ENCODE measurements around the gene NTF3.

Gene NTF3

DNA sequence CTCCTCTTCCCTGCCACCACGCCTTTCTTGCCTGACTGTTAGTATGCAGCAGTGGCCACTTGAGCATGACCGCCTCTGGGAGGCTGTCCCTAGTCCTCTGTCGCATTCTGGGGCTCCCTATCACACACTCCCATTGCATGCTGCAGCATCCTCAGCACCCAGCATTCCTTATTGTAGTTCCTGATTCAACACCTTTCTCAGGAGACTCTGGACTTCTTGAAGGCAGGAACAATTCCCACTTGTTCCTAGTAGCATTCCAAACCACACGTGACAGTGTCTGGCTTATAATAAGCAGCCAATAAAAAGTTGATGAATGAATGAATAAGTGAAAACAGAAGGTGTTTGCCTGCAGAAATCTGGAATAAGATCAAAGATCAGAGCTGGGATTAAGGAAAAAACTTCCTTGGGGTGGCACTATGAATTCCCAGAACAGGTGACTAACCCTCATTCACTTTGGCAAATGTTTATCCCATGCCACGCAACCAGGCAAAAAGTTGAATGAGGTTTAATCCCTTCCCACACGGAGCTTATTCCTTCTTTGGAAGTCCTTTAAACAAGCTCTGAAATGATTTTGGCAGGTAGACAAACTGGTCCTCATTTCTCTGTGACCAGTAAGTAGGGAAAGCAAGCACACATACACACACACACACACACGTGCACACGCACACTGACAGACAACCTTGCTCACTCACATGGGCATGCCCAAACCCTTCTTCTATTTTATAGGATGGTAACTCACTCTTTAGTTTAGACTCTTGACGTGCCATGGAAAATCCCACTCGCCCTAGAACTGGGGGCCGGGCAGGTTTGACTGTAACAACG is 26.5 kb downstream of the NTF3 start:
- no peaks in the 10 kb centered on the region for H3K27me3 ChIP-seq (ENCODE audit: low read depth)
- no peaks in the 10 kb centered on the region for H3K9me3 ChIP-seq
- no peaks in the 10 kb centered on the region for H3K4me1 ChIP-seq
- no peaks in the 10 kb centered on the region for H3K36me3 ChIP-seq (replicated peaks)
- DNase-seq (ENCODE audit: low spot score in 2 of 2) = no peak
- no peak overlapping the region for H3K4me3 ChIP-seq
- in situ Hi-C loops (cut with MboI; ENCODE audit: low sequenced_read_pairs) = no loop called here

DNA sequence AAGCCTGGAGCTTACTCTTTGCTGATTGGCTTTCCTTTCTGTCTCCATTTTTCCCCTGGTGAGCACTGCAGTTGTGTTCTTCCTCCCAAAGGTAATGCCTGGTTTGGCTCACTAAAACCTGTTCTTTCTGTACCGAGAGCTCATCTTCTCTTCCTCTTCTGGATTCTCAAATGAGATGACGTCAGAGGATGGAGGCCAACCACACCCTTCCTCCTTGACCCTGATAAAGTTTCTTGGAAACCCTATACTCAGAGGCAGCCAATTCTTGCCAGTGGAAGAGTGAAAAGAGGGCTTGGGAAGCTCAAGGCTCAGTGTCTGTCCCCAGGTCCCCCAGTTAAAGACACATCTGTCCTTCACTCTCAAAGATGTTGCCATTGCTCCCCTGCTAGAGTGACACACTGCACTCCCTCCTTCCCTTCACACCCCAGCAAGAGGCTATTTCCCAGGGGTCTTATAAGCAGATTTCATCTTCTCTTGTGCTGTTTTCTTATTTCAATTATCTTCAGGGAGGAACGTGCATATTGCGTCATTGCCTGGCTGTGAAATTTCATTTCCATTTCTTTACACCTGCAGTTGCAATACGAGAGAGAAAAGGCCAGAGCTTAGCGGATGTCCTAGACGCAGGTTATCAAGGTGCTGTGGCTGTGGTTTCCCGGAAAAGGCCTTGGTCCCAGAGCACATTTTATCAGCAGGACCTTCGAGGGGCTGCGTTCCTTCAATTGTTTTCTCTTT is 27.3 kb downstream of the NTF3 start:
- Histone ChIP-seq H3K4me3 (no peak overlapping the region), H3K4me1 (no peaks in the 10 kb centered on the region), H3K27me3 (ENCODE audit: low read depth) (no peaks in the 10 kb centered on the region), H3K36me3 (replicated peaks) (no peaks in the 10 kb centered on the region), H3K9me3 (no peaks in the 10 kb centered on the region)
- in situ Hi-C loops (cut with MboI; ENCODE audit: low sequenced_read_pairs) = no loop called here
- no peak for DNase-seq (ENCODE audit: low spot score in 2 of 2)

DNA sequence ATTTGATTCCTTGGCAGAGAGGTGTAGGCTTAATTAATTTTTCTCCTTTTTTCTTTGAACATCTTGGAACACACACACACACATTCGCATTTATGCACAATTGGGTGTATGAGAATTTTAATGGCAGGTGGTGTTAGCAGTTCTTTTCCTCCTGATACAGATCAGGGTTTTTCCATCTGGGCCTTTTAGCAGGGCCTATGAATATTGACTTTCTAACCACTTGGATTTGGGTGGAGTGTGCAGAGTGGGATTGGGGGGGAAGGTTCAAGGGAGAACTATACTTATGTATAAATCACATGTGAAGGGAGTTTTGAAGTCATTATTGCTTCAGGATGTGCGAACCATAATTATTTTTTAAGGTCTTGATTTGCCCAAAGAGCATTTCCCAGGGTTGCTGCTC is 28.9 kb downstream of the NTF3 start:
- H3K4me1 ChIP-seq = no peaks in the 10 kb centered on the region
- H3K36me3 ChIP-seq (replicated peaks) = no peaks in the 10 kb centered on the region
- no peaks in the 10 kb centered on the region for H3K9me3 ChIP-seq
- in situ Hi-C loops (cut with MboI; ENCODE audit: low sequenced_read_pairs) = no loop called here
- H3K27me3 ChIP-seq (ENCODE audit: low read depth) = no peaks in the 10 kb centered on the region
- DNase-seq (ENCODE audit: low spot score in 2 of 2) = no peak
- H3K4me3 ChIP-seq = no peak overlapping the region

DNA sequence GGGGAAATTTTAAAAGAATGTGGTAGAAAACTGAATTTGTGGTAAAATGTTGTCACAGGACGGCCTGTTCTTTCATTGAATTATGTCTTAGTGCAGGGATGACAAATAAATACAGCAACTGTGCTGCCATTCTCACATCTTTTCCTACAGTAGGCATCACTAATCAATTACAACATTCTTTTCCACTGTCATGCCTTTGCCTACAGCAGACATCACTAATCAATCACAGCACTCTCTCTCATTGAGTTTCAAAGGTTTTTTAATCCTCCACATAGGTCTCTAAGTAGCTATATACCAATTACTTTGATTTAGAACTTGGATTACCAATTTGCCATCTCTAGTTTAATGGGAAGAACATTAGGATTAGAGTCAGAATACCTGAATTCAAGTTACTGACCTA is 30.1 kb downstream of the NTF3 start:
- Histone ChIP-seq H3K4me3 (no peak overlapping the region), H3K27me3 (ENCODE audit: low read depth) (no peaks in the 10 kb centered on the region), H3K36me3 (replicated peaks) (no peaks in the 10 kb centered on the region), H3K9me3 (no peaks in the 10 kb centered on the region), H3K4me1 (no peaks in the 10 kb centered on the region)
- in situ Hi-C loops (cut with MboI; ENCODE audit: low sequenced_read_pairs) = no loop called here
- DNase-seq (ENCODE audit: low spot score in 2 of 2) = no peak

DNA sequence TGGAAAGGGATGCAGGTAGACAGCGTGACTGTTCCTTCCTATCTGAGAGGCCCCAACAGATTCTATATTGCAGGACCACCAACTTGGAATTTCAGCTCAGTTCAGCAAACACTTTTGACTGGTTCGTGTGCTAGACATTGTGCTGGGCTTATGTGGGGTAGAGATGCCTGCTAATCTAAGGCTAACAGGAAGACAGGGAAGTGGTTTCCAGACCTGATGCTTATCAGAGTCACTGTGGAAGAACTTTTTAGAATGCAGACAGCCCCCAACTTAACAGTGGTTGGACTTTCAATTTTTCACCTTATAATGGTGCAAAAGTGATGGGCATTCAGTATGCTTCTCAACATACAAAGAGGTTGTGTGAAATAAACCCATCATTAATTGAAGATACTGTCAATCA is 32.2 kb downstream of the NTF3 start:
- no peak for DNase-seq (ENCODE audit: low spot score in 2 of 2)
- no peak overlapping the region for H3K4me3 ChIP-seq
- H3K36me3 ChIP-seq (replicated peaks) = no peaks in the 10 kb centered on the region
- H3K9me3 ChIP-seq = no peaks in the 10 kb centered on the region
- H3K27me3 ChIP-seq (ENCODE audit: low read depth) = no peaks in the 10 kb centered on the region
- in situ Hi-C loops (cut with MboI; ENCODE audit: low sequenced_read_pairs) = no loop called here
- H3K4me1 ChIP-seq = no peaks in the 10 kb centered on the region

DNA sequence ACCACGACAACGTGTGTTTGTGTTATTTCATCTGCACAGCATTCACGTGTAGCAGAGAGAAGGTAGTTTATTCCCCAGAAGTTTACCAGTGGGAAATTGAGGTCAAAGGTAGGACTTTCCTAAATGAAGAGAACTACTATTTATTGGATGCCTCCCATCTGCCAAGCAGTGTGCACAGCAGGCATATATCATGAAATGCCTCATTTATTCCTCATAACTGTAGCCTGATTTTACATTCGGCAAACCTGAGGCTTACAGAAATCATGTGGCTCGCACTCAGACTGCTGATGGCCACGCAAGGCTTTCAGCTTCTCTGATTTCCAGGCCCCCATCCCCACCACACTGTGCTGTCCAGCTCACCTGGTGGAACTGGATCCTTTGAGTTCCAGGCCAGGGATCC is 33.5 kb downstream of the NTF3 start:
- no peaks in the 10 kb centered on the region for H3K4me1 ChIP-seq
- H3K4me3 ChIP-seq = no peak overlapping the region
- in situ Hi-C loops (cut with MboI; ENCODE audit: low sequenced_read_pairs) = no loop called here
- H3K9me3 ChIP-seq = no peaks in the 10 kb centered on the region
- no peaks in the 10 kb centered on the region for H3K36me3 ChIP-seq (replicated peaks)
- DNase-seq (ENCODE audit: low spot score in 2 of 2) = no peak
- no peaks in the 10 kb centered on the region for H3K27me3 ChIP-seq (ENCODE audit: low read depth)

DNA sequence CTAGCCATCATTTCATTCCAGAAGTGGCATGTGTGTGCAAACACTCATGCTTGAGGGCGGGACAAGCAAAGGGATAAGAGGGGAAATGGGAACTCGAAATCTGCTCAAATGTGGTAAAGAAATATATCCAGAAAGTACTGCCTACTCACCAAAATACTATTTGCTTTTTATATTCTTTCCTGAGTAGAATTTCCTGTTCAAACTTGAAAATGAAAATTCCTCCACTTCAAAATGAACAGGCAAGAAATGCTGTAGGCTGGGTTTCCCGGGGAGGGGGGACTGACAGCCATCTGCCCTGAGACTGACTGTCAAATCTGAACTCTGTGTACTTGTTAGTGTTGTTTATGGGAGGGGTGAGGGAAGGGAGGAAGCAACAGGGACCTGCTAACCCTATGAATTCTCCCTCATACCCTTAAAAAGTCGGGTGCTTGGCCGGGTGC is 34.6 kb downstream of the NTF3 start:
- Histone ChIP-seq H3K27me3 (ENCODE audit: low read depth) (no peaks in the 10 kb centered on the region), H3K36me3 (replicated peaks) (no peaks in the 10 kb centered on the region), H3K4me1 (no peaks in the 10 kb centered on the region), H3K9me3 (no peaks in the 10 kb centered on the region), H3K4me3 (no peak overlapping the region)
- DNase-seq (ENCODE audit: low spot score in 2 of 2) = no peak
- in situ Hi-C loops (cut with MboI; ENCODE audit: low sequenced_read_pairs) = no loop called here

DNA sequence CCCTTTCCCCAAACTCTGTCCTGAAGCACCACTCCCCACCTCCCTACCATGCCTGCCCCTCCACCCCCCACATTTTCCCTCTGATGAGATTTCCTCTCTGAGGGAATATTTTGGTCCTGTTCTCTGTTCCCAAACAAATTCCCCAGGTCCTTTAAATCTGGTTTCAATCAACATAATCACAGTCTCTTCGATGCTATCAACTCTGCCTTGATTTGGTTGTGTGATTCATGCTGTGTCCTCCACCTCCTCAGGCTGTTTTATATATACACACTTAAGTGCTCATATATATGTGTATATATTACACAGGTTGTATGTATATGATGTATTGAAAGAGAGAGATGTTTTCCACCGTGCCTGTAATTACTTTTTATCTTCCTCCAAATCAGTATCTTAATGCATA is 36.0 kb downstream of the NTF3 start:
- Histone ChIP-seq H3K4me1 (no peaks in the 10 kb centered on the region), H3K27me3 (ENCODE audit: low read depth) (no peaks in the 10 kb centered on the region), H3K4me3 (no peak overlapping the region), H3K36me3 (replicated peaks) (no peaks in the 10 kb centered on the region), H3K9me3 (no peaks in the 10 kb centered on the region)
- DNase-seq (ENCODE audit: low spot score in 2 of 2) = no peak
- in situ Hi-C loops (cut with MboI; ENCODE audit: low sequenced_read_pairs) = no loop called here

DNA sequence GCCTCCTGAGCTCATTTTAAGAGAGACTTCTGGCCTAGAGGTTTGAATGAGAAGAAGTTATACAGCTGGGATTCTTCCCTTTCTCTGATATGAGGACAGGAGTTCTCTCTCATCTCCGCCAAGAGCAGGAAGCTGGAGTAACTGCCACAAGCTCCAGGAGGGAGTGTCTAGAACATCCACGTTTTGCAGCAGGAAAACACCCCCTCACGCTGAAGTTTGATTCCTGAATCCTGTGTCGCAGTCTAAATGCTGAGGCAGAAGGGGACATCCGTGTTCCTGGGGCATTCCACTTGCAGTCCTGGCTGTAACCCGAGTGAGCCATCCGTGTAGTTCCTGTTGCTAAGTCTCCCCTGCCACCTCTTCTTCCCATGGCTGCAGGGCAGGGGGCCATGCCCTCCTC is 38.3 kb downstream of the NTF3 start:
- Histone ChIP-seq H3K27me3 (ENCODE audit: low read depth) (no peaks in the 10 kb centered on the region), H3K9me3 (no peaks in the 10 kb centered on the region), H3K4me3 (no peak overlapping the region), H3K36me3 (replicated peaks) (no peaks in the 10 kb centered on the region), H3K4me1 (no peaks in the 10 kb centered on the region)
- in situ Hi-C loops (cut with MboI; ENCODE audit: low sequenced_read_pairs) = no loop called here
- DNase-seq (ENCODE audit: low spot score in 2 of 2) = no peak

DNA sequence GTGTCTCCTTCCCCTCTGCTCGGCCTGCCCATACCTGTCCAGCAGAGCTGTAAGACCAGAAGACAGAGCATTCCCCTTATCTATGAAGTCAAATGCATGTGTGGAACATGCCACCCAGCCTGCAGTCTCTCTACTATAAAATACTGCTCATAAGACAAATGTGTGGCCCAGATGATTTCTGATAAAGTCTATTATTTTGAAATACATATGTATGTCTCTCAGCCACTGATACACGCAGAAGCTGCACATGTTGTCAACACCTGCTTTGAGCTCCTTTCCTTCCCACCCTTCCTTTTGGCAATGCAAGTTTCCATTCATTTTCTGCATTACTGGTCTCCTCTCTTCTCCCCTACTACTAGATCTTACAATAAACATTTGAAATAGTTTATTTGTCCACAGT is 38.8 kb downstream of the NTF3 start:
- H3K9me3 ChIP-seq = no peaks in the 10 kb centered on the region
- in situ Hi-C loops (cut with MboI; ENCODE audit: low sequenced_read_pairs) = no loop called here
- no peaks in the 10 kb centered on the region for H3K27me3 ChIP-seq (ENCODE audit: low read depth)
- no peak for DNase-seq (ENCODE audit: low spot score in 2 of 2)
- no peaks in the 10 kb centered on the region for H3K36me3 ChIP-seq (replicated peaks)
- no peaks in the 10 kb centered on the region for H3K4me1 ChIP-seq
- H3K4me3 ChIP-seq = no peak overlapping the region

DNA sequence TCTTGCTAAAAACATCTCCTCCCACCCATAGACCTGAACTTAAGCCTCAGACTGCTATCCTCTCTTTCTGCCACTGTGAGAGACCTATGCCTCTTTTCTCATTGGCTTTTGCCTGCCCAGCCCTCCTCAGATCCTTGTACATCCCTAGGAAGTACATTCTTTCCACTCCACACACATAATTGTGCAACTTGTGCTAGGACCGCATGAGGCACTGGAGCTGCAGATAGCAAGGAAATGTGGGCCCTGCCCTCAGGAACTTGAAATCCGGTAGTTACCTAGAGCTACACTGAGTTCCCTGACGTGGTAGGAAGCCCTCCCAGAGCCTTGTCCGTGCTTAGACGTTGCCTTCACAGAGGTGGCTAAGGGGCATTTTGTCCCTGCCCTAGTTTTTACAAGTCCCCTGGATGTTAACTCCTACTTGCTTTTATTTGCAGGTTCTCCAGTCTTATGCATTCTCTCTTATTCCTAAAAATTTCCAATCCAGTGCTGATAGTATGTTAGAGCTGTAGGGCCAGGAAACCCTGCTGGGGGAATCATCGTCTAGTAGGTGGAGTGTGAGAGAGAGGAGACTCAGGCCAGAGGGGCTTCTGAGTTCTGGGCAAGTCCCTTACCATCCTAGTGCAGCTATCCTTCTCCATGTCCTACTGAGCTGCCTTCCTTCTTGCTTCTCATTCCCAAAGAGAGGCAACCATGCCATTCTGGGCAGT is 41.3 kb downstream of the NTF3 start:
- Histone ChIP-seq H3K27me3 (ENCODE audit: low read depth) (no peaks in the 10 kb centered on the region), H3K9me3 (no peaks in the 10 kb centered on the region), H3K36me3 (replicated peaks) (no peaks in the 10 kb centered on the region), H3K4me1 (no peaks in the 10 kb centered on the region), H3K4me3 (no peak overlapping the region)
- DNase-seq (ENCODE audit: low spot score in 2 of 2) = no peak
- in situ Hi-C loops (cut with MboI; ENCODE audit: low sequenced_read_pairs) = no loop called here

DNA sequence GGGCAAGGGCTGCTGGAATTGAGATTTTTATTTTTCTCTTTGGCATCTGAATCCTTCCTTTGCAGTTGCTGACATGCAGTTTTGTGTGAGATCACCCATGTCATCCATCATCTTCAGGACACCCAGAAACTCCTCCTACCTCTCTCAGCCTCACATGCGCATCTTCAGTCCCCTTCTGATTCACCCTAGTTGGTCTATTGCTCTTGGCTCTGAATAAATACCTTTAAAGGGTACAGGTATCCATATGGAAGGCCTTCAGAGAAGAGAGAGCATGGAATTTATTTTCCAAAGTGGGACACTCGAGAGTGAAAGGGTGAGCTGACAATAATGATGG is 41.8 kb downstream of the NTF3 start:
- DNase-seq (ENCODE audit: low spot score in 2 of 2) = no peak
- H3K4me1 ChIP-seq = no peaks in the 10 kb centered on the region
- H3K4me3 ChIP-seq = no peak overlapping the region
- H3K9me3 ChIP-seq = no peaks in the 10 kb centered on the region
- no peaks in the 10 kb centered on the region for H3K36me3 ChIP-seq (replicated peaks)
- in situ Hi-C loops (cut with MboI; ENCODE audit: low sequenced_read_pairs) = no loop called here
- no peaks in the 10 kb centered on the region for H3K27me3 ChIP-seq (ENCODE audit: low read depth)

DNA sequence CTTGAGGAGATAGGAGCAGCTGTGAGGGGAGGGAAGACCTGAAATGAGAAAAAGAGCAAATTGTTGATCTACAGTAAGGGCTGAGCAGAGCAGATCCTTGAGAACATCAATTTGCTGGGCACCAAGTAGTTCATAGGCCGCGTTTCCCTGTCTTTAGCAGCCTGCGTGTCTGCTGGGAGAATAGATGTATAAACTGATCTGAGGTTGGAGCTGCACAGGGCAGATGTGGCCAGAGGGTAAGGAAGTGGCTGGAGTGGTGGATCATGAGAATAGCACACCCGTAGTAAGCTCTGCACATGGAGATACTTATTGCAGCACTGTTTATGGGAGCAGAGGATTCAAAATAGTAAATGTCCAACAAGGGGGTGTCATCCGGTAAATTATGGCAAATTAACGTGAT is 44.4 kb downstream of the NTF3 start:
- Histone ChIP-seq H3K4me3 (no peak overlapping the region), H3K9me3 (no peaks in the 10 kb centered on the region), H3K4me1 (no peaks in the 10 kb centered on the region), H3K27me3 (ENCODE audit: low read depth) (no peaks in the 10 kb centered on the region), H3K36me3 (replicated peaks) (no peaks in the 10 kb centered on the region)
- in situ Hi-C loops (cut with MboI; ENCODE audit: low sequenced_read_pairs) = no loop called here
- DNase-seq (ENCODE audit: low spot score in 2 of 2) = no peak

DNA sequence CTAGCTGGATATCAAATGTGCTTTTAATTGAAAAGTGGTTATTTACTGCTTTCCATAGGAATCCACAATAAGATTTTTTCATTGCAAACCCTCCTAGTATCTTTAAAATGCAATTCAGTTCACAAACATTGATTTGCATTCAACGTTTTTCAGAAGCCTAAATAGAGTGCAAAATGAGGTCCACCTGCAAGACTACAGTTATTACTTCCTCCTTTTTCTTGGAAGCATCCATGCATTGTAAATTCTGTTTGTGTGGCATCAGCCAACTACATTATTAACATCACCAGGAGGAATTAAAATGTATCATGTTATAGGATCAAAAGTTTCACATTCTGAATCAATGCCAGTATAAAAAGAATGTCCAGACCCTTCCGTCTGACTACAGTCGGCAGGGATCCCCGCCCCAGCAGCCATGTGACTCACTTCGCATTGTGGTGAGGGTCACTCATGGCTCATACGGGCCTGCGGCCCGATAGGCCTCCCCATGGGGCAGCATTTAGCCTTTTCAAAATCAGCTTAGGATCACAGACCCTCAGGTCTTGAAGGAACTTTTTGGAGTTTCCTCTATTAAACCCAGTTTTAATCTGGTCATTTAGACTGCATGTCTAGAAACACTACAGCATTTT is 46.3 kb downstream of the NTF3 start:
- Histone ChIP-seq H3K9me3 (no peaks in the 10 kb centered on the region), H3K27me3 (ENCODE audit: low read depth) (no peaks in the 10 kb centered on the region), H3K4me1 (no peaks in the 10 kb centered on the region), H3K36me3 (replicated peaks) (no peaks in the 10 kb centered on the region), H3K4me3 (no peak overlapping the region)
- in situ Hi-C loops (cut with MboI; ENCODE audit: low sequenced_read_pairs) = no loop called here
- DNase-seq (ENCODE audit: low spot score in 2 of 2) = no peak

Data from HAP-1 (cell line).